IPS-15b (cell line): ENCODE results near the gene JADE3.
"Not testable (repeated sequence)": the region's sequence is repeated elsewhere in the genome, so short reads cannot be mapped to it uniquely, and the experiment has no call there.

ENCODE experiments used
- H3K27me3 ChIP-seq: one replicate; pipeline ENCODE4 v1.6.1; 2013; ENCODE audit warnings: low read length; ENCODE audit not compliant: control insufficient read depth, insufficient read depth
- H3K36me3 ChIP-seq: one replicate; pipeline ENCODE4 v1.6.1; 2013; ENCODE audit warnings: low read length; ENCODE audit not compliant: control insufficient read depth, insufficient read depth
- H3K4me1 ChIP-seq: one replicate; pipeline ENCODE4 v1.6.1; 2013; ENCODE audit warnings: mild to moderate bottlenecking, low read length; ENCODE audit not compliant: control insufficient read depth, insufficient read depth
- H3K4me3 ChIP-seq: one replicate; pipeline ENCODE4 v1.5.1; 2013; ENCODE audit warnings: low read depth, low read length
- H3K9ac ChIP-seq: one replicate; pipeline ENCODE4 v1.6.1; 2013; ENCODE audit warnings: low read depth, mild to moderate bottlenecking, low read length
- H3K9me3 ChIP-seq: one replicate; pipeline ENCODE4 v1.6.1; 2013; ENCODE audit warnings: mild to moderate bottlenecking, low read length; ENCODE audit not compliant: control insufficient read depth, insufficient read depth

Gene JADE3

DNA sequence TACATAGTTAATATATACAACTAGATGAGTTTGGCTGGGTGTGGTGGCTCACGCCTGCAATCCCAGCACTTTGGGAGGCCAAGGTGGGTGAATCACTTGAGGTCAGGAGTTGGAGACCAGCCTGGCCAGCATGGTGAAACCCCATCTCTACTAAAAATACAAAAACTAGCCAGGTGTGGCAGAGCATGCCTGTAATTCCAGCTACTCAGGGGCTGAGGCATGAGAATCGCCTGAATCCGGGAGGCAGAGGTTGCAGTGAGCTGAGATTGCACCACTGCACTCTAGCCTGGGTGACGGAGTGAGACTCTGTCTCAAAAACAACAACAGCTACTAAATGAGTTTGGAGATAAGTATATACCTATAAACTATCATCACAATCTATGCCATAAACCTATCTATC is 64.8 kb downstream of the JADE3 start:
- H3K27me3 ChIP-seq, H3K4me3 ChIP-seq, H3K9me3 ChIP-seq, H3K9ac ChIP-seq, H3K36me3 ChIP-seq, H3K4me1 ChIP-seq: not testable (repeated sequence)

DNA sequence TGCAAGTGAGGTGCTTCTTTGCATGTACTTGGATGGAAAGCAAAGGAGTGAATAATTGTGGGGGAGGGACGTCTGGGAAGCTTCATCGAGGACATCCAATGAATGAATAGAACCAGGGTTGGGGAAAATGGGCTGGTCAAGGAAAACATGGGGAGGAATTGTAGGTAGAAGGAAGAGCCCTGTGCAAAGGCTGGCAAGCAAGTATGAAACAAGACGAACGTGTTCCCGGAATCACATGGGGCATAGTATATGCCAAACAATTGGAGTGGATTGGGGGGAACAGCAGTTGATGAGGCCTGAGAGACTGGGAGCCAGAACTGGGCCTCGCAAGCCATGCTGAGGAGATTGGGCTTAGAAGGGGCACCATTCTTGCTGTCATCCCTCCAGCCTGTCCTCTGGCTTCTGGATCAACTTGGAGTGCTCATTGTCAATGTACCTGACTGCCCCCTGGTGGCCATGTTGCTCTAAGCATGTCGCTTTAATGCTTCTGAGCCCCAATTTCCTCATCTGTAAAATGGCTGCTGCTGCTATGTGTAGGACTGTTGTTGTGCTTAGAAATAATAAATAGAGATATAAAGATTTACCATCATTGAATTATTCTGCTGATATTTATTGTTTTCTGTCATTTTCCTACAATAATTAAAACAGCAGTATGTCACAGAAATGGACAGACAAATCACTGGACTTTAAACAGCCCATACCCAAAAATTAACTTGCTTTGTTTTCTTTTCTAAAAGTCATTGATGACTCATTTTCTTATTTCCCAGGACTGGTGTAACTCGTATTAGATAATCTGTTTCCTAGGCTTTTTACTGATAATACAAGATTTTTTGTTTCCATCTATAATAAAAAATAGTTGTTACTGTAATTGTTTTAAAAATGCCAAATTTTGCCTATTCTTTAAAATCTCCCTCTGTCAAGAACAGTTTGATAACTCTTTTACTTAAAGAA is 66.4 kb downstream of the JADE3 start:
- Histone ChIP-seq H3K9ac (no peak overlapping the region), H3K4me3 (no peak overlapping the region)

DNA sequence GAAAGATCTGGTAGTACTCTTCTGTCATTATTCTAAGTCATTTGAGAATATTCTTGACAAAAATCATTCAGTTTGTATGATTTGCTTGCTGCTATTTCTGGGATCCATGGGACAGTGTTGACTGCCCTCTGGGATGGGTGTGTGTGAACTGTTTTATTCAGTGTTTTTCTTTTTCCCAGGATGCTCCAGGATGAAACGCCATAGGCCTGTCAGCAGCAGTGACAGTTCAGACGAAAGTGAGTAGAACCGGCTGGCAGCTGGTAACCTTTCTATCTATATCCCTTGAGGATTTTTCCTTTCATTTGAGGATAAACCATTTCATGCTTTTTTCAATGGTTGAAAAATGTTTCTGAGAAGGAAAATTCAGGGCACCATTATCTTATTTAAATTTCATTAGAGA is 72.5 kb downstream of the JADE3 start:
- H3K9ac ChIP-seq: no peak overlapping the region
- no peaks in the 10 kb centered on the region for H3K4me1 ChIP-seq
- no peaks in the 10 kb centered on the region for H3K9me3 ChIP-seq
- H3K27me3 ChIP-seq: no peaks in the 10 kb centered on the region
- no peak overlapping the region for H3K4me3 ChIP-seq
- H3K36me3 ChIP-seq: peaks cover 2% of the 10 kb centered on the region

More for the DNA sequence above, 66.4 kb downstream of the JADE3 start:
- H3K27me3 ChIP-seq: no peaks in the 10 kb centered on the region
- no peaks in the 10 kb centered on the region for H3K9me3 ChIP-seq
- no peaks in the 10 kb centered on the region for H3K36me3 ChIP-seq
- H3K4me1 ChIP-seq: peaks cover 4% of the 10 kb centered on the region

DNA sequence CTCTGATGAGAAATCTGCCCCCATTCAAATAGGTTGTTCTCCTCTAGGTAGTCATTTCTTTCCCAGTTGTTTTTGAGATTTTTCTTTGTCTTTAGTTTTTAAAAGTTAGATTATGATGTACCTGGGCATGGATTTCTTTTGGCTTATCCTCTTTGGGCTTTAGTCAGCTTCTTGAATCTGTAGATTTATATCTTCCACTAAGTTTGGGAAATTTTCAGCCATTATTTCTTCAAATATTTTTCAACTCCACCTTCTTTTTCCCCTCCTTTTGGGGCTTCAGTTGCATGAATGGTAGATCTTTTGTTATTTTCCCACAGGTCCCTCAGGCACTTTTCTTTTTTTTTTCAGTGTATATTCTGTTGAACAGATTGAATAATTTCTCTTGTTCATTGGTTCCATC is 77.3 kb downstream of the JADE3 start:
- no peaks in the 10 kb centered on the region for H3K27me3 ChIP-seq
- no peak overlapping the region for H3K4me3 ChIP-seq
- H3K36me3 ChIP-seq: peaks cover 2% of the 10 kb centered on the region
- peaks cover 4% of the 10 kb centered on the region for H3K4me1 ChIP-seq
- H3K9ac ChIP-seq: no peak overlapping the region
- no peaks in the 10 kb centered on the region for H3K9me3 ChIP-seq

DNA sequence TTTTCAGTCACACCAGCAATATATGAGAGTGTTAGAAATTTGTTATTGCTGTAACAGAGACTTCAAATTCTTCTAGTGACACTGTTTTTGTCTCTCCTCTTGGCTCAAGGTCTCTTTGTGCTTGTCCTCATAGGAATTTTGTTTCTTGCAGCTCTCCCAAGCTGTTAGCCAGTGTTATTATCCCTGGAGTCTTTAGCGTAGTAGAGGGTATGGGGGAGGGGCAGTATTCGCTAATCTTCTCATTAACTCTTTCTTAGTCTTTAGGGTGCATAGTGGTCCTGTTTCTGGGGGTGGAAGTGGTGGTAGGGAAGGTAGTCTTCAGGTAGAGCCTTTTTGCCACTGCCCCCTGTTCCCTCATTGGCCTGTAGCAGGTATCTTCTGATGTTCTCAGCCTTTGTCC is 79.4 kb downstream of the JADE3 start:
- Histone ChIP-seq H3K4me3 (no peak overlapping the region), H3K27me3 (no peaks in the 10 kb centered on the region), H3K4me1 (peaks cover 4% of the 10 kb centered on the region), H3K9ac (no peak overlapping the region), H3K9me3 (no peaks in the 10 kb centered on the region), H3K36me3 (peaks cover 2% of the 10 kb centered on the region)

DNA sequence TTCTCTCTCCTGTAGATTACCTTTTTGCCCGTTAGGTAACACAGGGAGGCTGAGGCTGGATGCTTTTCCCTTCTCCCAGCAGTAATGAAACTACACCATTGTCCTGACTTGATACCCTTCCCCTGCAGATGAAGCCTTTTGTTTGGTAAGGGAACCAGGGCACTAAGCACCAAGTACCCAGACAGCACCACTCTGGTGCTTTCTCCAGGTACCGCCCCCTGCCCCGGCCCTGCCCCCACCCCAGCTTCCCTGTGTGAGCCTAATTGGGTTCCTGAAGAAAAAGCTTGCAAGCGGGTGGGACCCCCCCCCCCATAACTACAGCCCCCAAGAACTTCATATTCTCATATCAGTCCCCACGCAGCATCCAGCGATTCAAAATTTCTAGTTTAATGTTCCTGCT is 79.8 kb downstream of the JADE3 start:
- H3K4me3 ChIP-seq: no peak overlapping the region
- no peaks in the 10 kb centered on the region for H3K27me3 ChIP-seq
- H3K9ac ChIP-seq: no peak overlapping the region
- H3K4me1 ChIP-seq: peaks cover 4% of the 10 kb centered on the region
- H3K36me3 ChIP-seq: peaks cover 2% of the 10 kb centered on the region
- H3K9me3 ChIP-seq: no peaks in the 10 kb centered on the region

DNA sequence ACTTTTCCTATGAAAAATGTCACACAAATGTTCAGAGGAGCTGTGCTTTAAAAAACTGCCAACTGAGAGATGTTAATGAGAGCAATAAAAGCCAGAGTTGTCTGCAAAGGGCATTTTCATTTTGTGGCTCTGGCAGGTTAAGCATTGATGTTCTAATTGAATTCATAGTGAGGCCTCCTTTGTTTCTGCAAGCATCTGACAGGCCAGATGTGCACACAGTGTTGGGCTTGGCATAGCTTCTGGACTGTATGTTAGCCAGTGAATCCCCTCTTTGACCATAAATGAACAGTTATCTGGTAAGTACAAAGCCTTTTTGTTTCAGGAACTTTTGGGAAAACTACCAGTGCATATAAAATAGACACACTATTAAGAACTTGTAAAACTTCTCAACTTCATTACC is 81.9 kb downstream of the JADE3 start:
- Histone ChIP-seq H3K4me3 (no peak overlapping the region), H3K27me3 (no peaks in the 10 kb centered on the region), H3K9me3 (no peaks in the 10 kb centered on the region), H3K9ac (no peak overlapping the region), H3K36me3 (no peaks in the 10 kb centered on the region), H3K4me1 (peaks cover 4% of the 10 kb centered on the region)

DNA sequence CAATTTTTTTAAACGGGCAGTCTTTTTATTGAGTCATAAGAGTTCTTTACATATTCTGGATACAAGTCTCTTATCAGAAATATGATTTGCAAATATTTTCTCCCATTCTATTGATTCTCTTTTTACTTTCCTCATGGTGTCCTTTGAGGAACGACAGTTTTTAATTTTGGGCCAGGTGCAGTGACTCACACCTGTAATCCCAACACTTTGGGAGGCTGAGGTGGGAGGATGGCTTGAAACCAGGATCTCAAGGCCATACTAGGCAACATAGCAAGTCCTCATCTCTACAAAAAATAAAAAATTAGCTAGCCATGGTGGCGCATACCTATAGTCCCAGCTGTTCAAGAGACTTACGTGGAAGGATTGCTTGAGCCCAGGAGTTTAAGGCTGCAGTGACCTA is 99.9 kb downstream of the JADE3 start:
- Histone ChIP-seq H3K9ac (no peak overlapping the region), H3K4me3 (no peak overlapping the region), H3K4me1 (no peaks in the 10 kb centered on the region), H3K9me3 (no peaks in the 10 kb centered on the region), H3K36me3 (no peaks in the 10 kb centered on the region), H3K27me3 (no peaks in the 10 kb centered on the region)

DNA sequence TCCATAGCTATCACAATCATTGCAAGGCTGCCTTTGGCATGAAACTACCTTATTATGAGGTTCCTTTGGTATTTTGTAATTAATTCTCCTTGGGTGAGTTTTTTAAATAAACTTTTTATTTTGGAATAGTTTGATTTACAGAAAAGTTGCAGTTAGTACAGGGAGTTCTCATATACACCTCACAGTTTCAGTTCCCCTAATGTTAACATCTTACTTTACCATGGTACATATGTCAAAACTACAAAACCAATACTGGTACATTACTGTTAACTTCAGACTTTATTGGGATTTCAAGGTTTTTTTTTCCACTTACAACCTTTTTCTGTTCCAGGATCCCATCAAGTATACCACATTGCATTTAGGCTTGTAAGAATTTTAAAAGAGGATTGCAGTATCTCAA is 114.0 kb downstream of the JADE3 start:
- Histone ChIP-seq H3K4me3 (no peak overlapping the region), H3K9ac (no peak overlapping the region), H3K36me3 (no peaks in the 10 kb centered on the region), H3K9me3 (no peaks in the 10 kb centered on the region), H3K27me3 (no peaks in the 10 kb centered on the region), H3K4me1 (no peaks in the 10 kb centered on the region)

DNA sequence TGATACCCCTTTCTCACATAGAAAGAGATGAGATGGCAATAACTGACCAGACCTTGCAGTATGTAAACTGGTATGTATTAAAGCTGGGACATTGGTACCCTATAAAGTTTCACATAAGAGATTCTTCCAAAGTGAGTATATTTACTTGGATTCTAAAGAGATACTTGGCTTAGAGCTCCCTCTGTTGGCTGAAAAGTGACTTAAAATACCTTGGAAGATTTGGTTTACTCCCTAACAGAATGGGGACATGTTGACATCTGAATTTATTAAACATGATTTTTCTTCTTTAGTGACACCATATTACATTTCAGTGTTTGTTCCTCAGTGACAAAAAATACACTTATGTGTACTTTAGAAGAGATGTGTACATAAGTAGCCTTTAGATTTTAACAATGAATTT is 118.1 kb downstream of the JADE3 start:
- H3K4me3 ChIP-seq: no peak overlapping the region

DNA sequence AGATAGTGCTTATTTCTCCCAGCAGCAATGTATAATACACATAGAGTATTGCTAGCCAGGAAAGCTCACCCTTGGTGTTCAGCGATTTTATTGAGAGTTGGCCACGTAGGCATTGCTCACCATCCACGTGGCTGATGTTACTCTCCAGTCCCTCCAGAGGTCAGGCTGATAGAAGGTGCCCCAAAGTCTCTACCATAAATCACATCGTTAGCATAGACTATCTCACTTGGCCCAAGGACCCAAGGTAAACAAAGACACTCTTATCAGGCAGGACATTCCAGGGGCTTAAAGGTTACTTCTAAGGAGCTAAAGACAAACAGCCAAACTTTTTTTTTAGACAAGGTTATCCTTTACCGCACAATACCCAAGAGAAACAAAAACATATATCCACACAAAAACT is 135.8 kb downstream of the JADE3 start:
- H3K9ac ChIP-seq: no peak overlapping the region
- no peaks in the 10 kb centered on the region for H3K9me3 ChIP-seq
- H3K27me3 ChIP-seq: no peaks in the 10 kb centered on the region
- H3K36me3 ChIP-seq: no peaks in the 10 kb centered on the region
- no peak overlapping the region for H3K4me3 ChIP-seq
- H3K4me1 ChIP-seq: no peaks in the 10 kb centered on the region

More for the DNA sequence above, 118.1 kb downstream of the JADE3 start:
- no peak overlapping the region for H3K9ac ChIP-seq
- no peaks in the 10 kb centered on the region for H3K9me3 ChIP-seq
- no peaks in the 10 kb centered on the region for H3K4me1 ChIP-seq
- H3K36me3 ChIP-seq: no peaks in the 10 kb centered on the region
- H3K27me3 ChIP-seq: no peaks in the 10 kb centered on the region

DNA sequence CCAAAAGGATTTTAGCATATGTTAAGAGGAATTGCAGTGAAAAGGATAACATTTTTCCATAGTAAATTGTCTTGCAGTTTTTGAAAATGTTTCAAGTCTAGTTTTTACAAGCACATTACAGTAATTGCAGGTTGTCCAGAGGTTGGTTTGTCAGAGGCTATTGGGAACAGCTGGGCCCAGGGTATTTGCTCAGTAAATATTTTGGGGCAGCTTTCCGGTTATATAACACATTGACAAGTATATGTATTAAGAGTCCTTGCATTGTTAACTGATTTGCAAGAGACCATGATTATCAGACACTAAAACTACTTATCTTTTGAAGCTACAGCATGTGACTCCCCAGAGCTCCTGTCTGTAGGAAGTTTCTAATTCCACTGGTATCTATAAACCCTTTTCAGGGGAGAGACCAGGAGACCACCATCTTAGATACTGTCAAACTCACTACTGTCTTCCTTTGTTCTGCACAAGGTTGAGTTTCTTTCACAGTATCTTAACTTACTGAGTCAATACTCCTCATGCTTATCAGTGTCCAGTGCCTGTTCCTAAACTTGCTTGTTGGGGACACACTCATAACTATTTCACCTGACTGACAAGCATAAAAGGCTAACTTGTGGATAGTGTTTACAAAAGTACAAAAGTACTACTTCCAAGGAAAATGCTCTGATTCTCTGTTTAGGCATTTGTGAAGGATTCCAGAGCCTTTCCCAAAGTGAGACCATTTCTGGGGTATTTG is 147.1 kb downstream of the JADE3 start:
- Histone ChIP-seq H3K9me3 (peaks cover 4% of the 10 kb centered on the region), H3K27me3 (no peaks in the 10 kb centered on the region), H3K4me1 (no peaks in the 10 kb centered on the region), H3K36me3 (no peaks in the 10 kb centered on the region), H3K9ac (no peak overlapping the region), H3K4me3 (no peak overlapping the region)
